ENCODE data around the gene GEN1. TPM values are rescaled to one million over a fixed set of nuclear protein-coding genes. Genes with fewer than 3 reads are reported as not detected.

Gene GEN1
- total and polyA plus RNA-seq, 2 of the 4 experiments (the other 2 are of a cell fraction) = 7.9 to 8.3 TPM

- no CpG with 5 or more reads among the region's 2 CpGs for WGBS, 2 experiments (ENCODE audit: extremely low coverage in 2 of 2, insufficient read length in 1 of 2)
- POLR2A ChIA-PET (ENCODE audit: unreplicated experiment) = no interaction called here
- Histone ChIP-seq H2BK120ac (ENCODE audit: low read depth, low read length) (no peak overlapping the region), H4K5ac (ENCODE audit: low read depth, low read length) (no peak overlapping the region), H4K91ac (ENCODE audit: insufficient read depth, low read depth, low read length) (no peak overlapping the region), H3K4me3 (ENCODE audit: insufficient read depth, low read depth, low read length) (no peak overlapping the region), H2BK20ac (ENCODE audit: low read depth, low read length) (no peak overlapping the region), H2AK5ac (ENCODE audit: low read depth, low read length) (no peak overlapping the region), H4K20me1 (ENCODE audit: insufficient read depth, low read length) (no peaks in the 10 kb centered on the region), H3K27ac (ENCODE audit: insufficient read depth, low read length) (no peak overlapping the region), H3K36me3 (ENCODE audit: control insufficient read depth, insufficient read depth, low read length) (no peaks in the 10 kb centered on the region), H3K4ac (ENCODE audit: low read depth, low read length) (no peak overlapping the region), H3K27me3 (ENCODE audit: control insufficient read depth, insufficient read depth, low read length) (peaks cover 29% of the 10 kb centered on the region), H3K18ac (ENCODE audit: low read depth, low read length) (no peak overlapping the region), H3K9me3 (ENCODE audit: control insufficient read depth, insufficient read depth, low read length) (no peaks in the 10 kb centered on the region), H3K56ac (ENCODE audit: extremely low read depth, insufficient read depth, low read length) (no peak overlapping the region), H3K9me1 (ENCODE audit: insufficient read depth, low read length) (no peaks in the 10 kb centered on the region), H3K14ac (replicated peaks; ENCODE audit: low read depth, low read length) (no peak overlapping the region), H2BK15ac (ENCODE audit: low read depth, low read length) (no peak overlapping the region), H2AK9ac (replicated peaks; ENCODE audit: low read depth, low read length, poor library complexity) (no peak overlapping the region), H3K4me2 (ENCODE audit: low read depth, low read length) (no peak overlapping the region), H3K79me1 (ENCODE audit: low read depth in 1 of 2, low read length in 2 of 2) (no peaks in the 10 kb centered on the region), H3K9ac (ENCODE audit: low read depth, low read length) (no peak overlapping the region), H3K23ac (ENCODE audit: low read depth, low read length) (no peak overlapping the region), H2BK5ac (ENCODE audit: low read depth, low read length, poor library complexity, severe bottlenecking) (no peak overlapping the region), H3K4me1 (ENCODE audit: control insufficient read depth, insufficient read depth, low read length) (no peaks in the 10 kb centered on the region), H2AFZ (replicated peaks; ENCODE audit: low read length, poor library complexity) (no peak overlapping the region), H4K8ac (ENCODE audit: low read depth in 2 of 2, low read length in 2 of 2) (no peak overlapping the region)
- BruUV-seq (replicated peaks) = no TSS peak
- CTCF ChIA-PET = no interaction called here
- dilution Hi-C loops (cut with HindIII; ENCODE audit: low sequenced_read_pairs, unreplicated experiment) (no loop called here), in situ Hi-C loops (cut with MboI; ENCODE audit: low sequenced_read_pairs) (no loop called here), intact Hi-C loops (cut with micrococcal nuclease) (no loop called here)
- no peak for ATAC-seq (ENCODE audit: low read depth)
- no peak for TF ChIP-seq CHD1 (IDR thresholded peaks at IDR 0.05; ENCODE audit: low read depth, low read length)
- TF ChIP-seq, protein P1, sequence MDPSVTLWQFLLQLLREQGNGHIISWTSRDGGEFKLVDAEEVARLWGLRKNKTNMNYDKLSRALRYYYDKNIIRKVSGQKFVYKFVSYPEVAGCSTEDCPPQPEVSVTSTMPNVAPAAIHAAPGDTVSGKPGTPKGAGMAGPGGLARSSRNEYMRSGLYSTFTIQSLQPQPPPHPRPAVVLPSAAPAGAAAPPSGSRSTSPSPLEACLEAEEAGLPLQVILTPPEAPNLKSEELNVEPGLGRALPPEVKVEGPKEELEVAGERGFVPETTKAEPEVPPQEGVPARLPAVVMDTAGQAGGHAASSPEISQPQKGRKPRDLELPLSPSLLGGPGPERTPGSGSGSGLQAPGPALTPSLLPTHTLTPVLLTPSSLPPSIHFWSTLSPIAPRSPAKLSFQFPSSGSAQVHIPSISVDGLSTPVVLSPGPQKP (IDR thresholded peaks at IDR 0.05; ENCODE audit: borderline replicate concordance, low read depth, low read length) = no peak
- no peak for TF ChIP-seq CTCF (conservative IDR thresholded peaks at IDR 0.05; ENCODE audit: low read depth, low read length)
- no peak for TF ChIP-seq RAD21 (IDR thresholded peaks at IDR 0.05; ENCODE audit: low read length)
- TF ChIP-seq MAZ (IDR thresholded peaks at IDR 0.05; ENCODE audit: borderline replicate concordance, low read depth, low read length) = no peak
- no peak for TF ChIP-seq NFE2L2 (IDR thresholded peaks at IDR 0.05; ENCODE audit: low read depth, low read length)
- no peak for TF ChIP-seq FOS (IDR thresholded peaks at IDR 0.05; ENCODE audit: low read depth, low read length)
- no peak for DNase-seq
These were observed 73.8 kb downstream of the GEN1 start for GRCh38 chr2:17827785-17828184.
